Measurements from ENCODE around the gene TM9SF1.

TM9SF1 gene

GRCh38 chr14:24187539-24187915, 7.7 kb downstream of the TM9SF1 start:
- no peak for DNase-seq (ENCODE audit: low spot score)
- in situ Hi-C loops (cut with MboI; ENCODE audit: low sequenced_read_pairs, unreplicated experiment): no loop called here
- TF ChIP-seq CTCF (IDR thresholded peaks at IDR 0.05; ENCODE audit: borderline replicate concordance, control extremely low read depth, extremely low read depth, insufficient read depth, missing control alignments): no peak

- TF ChIP-seq CTCF (IDR thresholded peaks at IDR 0.05; ENCODE audit: borderline replicate concordance, control extremely low read depth, extremely low read depth, insufficient read depth, missing control alignments): no peak
- in situ Hi-C loops (cut with MboI; ENCODE audit: low sequenced_read_pairs, unreplicated experiment): no loop called here
- DNase-seq (ENCODE audit: low spot score): no peak
Measured at GRCh38 chr14:24186831-24187538, 8.3 kb downstream of the TM9SF1 start.

- no peak for DNase-seq (ENCODE audit: low spot score)
- no peak for TF ChIP-seq CTCF (IDR thresholded peaks at IDR 0.05; ENCODE audit: borderline replicate concordance, control extremely low read depth, extremely low read depth, insufficient read depth, missing control alignments)
- in situ Hi-C loops (cut with MboI; ENCODE audit: low sequenced_read_pairs, unreplicated experiment): no loop called here
Measured at GRCh38 chr14:24185741-24186140, 9.5 kb downstream of the TM9SF1 start.

- TF ChIP-seq CTCF (IDR thresholded peaks at IDR 0.05; ENCODE audit: borderline replicate concordance, control extremely low read depth, extremely low read depth, insufficient read depth, missing control alignments): no peak
- in situ Hi-C loops (cut with MboI; ENCODE audit: low sequenced_read_pairs, unreplicated experiment): no loop called here
- no peak for DNase-seq (ENCODE audit: low spot score)
Measured at GRCh38 chr14:24185026-24185425, 10.2 kb downstream of the TM9SF1 start.

- no peak for TF ChIP-seq CTCF (IDR thresholded peaks at IDR 0.05; ENCODE audit: borderline replicate concordance, control extremely low read depth, extremely low read depth, insufficient read depth, missing control alignments)
- no peak for DNase-seq (ENCODE audit: low spot score)
- in situ Hi-C loops (cut with MboI; ENCODE audit: low sequenced_read_pairs, unreplicated experiment): no loop called here
Measured at GRCh38 chr14:24184104-24184970, 10.9 kb downstream of the TM9SF1 start.

GRCh38 chr14:24183014-24183481, 12.2 kb downstream of the TM9SF1 start:
- DNase-seq (ENCODE audit: low spot score): no peak
- in situ Hi-C loops (cut with MboI; ENCODE audit: low sequenced_read_pairs, unreplicated experiment): no loop called here
- TF ChIP-seq CTCF (IDR thresholded peaks at IDR 0.05; ENCODE audit: borderline replicate concordance, control extremely low read depth, extremely low read depth, insufficient read depth, missing control alignments): no peak
